NOMO-1 (cell line): ENCODE data around the gene NAV3.
A peak's percentile ranks its signal among the peaks of the same experiment; 100 is the strongest.

Experiments used
- DNase-seq, 2 experiments: peaks; one replicate each; lab custom pipeline; 2025; ENCODE audit not compliant: unreplicated experiment in 2 of 2; lab: John Stamatoyannopoulos, UW

Gene NAV3

GRCh38 chr12:78176643-78177042 lies 345.9 kb downstream of the NAV3 start:
- no peak for DNase-seq

GRCh38 chr12:78177298-78177697 lies 346.6 kb downstream of the NAV3 start:
- DNase-seq, result no peak

- no peak for DNase-seq
These were observed 348.7 kb downstream of the NAV3 start for GRCh38 chr12:78179346-78179745.

DNA sequence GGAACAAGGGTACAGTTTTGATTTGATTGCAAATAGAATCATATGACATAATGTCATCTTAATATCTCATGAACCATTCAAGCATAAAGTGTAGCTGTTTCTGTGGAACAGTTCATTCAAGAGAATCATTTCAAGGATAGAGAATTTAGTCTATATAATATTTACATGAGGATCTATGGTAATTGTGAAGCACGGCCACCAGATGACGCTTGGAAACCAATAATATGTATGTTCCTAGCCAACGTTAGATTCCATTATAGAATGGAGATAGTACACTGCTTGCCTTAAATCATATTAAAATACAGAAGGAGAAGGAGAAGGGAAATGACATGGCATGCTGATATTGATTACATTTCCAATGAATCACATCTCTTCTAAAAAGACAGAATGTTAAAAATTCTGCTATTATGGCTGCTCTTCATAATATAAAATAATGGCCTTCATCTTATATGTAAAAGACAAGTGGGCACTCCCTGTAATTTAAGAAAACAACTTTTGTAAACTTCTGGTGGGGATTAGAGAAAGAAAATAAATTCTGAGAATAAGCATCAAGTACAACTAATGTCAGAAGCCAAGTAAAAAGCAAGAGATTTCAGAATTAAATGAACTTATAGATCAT lies 351.0 kb downstream of the NAV3 start:
- DNase-seq, result peak in 1 of 2 experiments; percentile 14

GRCh38 chr12:78183824-78184223 lies 353.1 kb downstream of the NAV3 start:
- no peak for DNase-seq

- DNase-seq, result no peak
These were observed 354.4 kb downstream of the NAV3 start for GRCh38 chr12:78185109-78185508.

DNA sequence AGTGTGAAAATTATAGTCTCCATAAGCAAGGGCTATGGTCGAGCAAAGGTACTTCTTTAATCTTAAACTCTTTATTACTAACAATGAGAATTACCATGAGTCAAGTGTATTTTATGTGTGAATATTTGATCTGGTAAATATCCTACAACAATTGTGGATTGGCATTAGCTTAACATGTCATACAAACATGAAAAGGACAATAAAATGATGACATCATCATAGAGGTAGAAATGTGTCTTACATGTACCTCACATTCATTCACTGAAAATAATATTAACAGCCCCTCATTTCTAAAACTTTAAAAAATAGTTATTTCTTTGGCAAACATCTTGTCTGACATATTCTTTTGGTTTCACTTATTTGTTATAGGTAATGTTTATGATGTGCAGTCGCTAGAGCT lies 355.0 kb downstream of the NAV3 start:
- no peak for DNase-seq

DNA sequence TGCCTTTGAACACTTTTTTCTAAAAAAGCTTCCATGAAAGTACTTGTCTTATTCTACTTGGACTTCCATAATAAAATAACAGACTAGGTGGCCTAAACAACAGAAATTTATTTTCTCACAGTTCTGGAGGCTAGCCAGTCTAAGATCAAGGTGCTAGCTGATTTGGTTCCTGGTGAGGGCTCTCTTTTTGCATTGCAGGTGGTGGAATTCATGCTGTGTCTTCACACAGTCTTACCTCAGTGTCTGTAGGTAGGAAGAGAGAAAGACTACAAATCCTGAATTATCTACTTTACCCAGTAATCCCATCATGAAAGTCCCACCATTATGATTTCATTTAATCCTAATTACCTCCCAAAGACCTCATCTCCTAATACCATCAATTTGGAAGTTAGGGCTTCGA lies 356.0 kb downstream of the NAV3 start:
- no peak for DNase-seq

DNA sequence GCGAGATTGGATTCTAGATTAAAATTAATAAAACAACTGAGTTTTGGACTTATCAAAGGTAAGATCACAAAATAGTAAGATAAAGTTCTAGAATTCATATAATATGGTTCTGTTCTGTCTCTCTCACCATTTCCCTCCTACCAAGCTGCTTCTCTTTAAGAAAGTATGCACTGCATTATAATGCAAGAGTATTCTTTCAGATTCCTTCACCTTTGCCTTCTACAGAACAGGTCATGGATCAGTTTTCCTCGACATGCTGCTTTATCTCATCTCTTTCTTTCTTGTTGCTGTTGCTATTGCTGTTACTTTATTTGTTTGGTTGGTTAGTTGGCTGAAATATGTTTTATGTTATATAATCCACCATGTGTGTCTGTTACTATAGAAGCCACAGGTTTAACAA lies 357.0 kb downstream of the NAV3 start:
- no peak for DNase-seq

- no peak for DNase-seq
These were observed 359.0 kb downstream of the NAV3 start for GRCh38 chr12:78189656-78190055.

DNA sequence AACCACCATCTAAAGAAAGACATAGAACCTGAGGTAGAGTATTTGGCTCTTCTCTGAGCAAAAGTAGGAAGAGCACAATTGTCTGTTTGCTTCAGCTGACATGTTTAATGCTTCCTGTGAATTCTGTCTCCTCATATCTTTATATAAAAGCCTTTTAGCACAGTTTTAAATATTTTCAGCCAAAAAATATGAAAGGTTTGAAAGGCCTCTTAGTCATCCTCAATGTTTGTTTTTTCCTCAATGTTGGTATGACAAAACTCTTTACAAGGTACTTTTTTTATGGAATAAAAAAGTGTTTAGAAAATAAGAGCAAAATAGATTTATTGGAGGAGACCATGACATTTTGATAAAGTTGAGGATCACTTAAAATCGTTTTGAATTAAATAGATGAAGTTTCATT lies 360.9 kb downstream of the NAV3 start:
- DNase-seq, result no peak

DNA sequence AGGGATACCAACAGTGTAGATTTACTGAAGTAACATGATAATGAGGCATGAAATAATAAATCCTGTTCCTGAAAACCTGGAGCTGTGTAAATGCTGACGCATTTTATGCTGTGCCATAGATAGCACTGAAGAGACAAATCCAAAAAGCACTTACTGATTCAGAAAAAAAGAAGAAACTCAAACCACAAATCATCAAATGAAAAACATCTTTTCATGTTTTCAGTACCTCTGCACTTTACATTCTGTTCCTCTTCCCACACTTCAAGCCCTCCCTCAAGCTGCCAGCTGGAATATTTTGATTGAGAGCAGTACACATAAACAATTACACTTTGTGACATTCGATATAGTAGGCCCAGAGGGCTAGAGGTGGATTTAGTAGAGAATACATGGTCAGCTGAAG lies 362.3 kb downstream of the NAV3 start:
- DNase-seq, result no peak

DNA sequence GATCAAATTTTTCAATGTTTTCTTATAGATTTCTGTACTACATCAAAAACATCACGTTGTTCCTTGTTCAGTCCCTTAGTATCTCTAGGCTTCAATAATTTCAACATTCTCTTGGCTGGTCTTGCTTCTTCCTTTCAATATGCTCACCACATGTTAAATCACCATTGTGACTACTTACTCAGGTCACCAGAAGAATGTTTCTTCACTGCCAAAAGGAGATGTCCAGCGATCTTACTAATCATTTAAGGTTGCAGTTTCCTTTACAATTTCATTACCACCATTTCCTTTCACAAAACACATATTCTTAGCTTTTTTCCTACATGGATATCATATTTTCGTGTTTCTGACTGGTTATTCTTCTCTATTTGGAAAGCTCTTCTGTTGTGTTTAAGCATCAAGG lies 363.8 kb downstream of the NAV3 start:
- DNase-seq, result no peak

GRCh38 chr12:78198896-78199295 lies 368.2 kb downstream of the NAV3 start:
- DNase-seq, result no peak

- DNase-seq, result no peak
These were observed 369.2 kb downstream of the NAV3 start for GRCh38 chr12:78199926-78200325.

DNA sequence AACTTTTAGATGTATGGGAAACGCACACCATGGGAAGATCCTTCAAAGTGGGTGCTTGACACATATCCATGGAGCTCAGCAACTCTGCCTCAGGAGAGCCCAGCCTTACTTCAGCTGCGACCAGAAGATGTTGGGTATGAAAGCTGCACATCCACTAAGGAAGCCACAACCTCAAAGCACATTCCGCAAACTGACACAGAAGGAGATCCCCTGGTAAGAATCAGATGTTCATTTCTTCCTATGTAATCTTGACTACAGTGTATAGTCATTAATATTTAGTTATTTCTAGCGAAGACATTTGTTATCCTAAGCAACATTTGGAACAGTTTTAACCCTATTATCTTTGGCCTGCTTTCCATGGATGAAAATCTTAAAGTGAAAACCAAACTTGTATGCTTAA lies 374.2 kb downstream of the NAV3 start:
- DNase-seq, result no peak

- DNase-seq, result no peak
These were observed 377.4 kb downstream of the NAV3 start for GRCh38 chr12:78208092-78208491.

GRCh38 chr12:78209846-78210505 lies 379.3 kb downstream of the NAV3 start:
- DNase-seq, result no peak

DNA sequence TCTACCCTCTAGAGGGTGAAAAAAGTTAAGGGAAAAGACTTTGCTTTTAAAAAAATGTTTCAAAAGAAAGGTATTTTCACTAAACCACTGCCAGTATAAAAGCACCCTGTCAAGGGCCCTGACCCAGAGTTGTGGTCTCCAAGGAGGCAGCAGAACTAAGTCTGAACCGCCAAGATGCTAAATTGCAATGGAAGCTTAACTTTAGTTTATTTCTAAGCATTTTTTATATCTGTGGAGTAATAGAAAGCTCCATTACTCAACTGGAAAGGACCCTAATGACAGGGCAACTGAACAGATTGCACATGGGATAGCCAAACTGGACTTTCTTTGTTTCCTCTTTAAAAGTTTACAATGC lies 379.8 kb downstream of the NAV3 start:
- no peak for DNase-seq

GRCh38 chr12:78210894-78211302 lies 380.2 kb downstream of the NAV3 start:
- no peak for DNase-seq

DNA sequence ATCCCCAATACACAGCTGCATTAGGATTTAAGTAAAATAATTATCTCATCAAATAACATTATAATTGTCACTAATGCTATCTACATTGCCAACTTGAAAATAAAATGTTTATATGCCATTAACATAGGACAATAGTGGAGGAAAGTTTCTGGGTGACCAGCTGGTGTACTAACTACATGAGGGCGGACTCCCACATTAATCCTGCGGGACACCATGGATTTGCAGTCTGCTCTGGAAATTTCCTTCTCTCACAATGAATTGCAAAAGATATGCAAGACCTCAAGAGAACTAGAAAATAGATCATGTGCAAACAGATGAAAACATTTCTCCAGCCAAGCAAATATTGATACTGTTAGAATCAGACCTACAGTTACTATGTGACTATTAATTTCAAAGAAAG lies 390.1 kb downstream of the NAV3 start:
- no peak for DNase-seq

- DNase-seq, result no peak
These were observed 393.5 kb downstream of the NAV3 start for GRCh38 chr12:78224154-78224553.

DNA sequence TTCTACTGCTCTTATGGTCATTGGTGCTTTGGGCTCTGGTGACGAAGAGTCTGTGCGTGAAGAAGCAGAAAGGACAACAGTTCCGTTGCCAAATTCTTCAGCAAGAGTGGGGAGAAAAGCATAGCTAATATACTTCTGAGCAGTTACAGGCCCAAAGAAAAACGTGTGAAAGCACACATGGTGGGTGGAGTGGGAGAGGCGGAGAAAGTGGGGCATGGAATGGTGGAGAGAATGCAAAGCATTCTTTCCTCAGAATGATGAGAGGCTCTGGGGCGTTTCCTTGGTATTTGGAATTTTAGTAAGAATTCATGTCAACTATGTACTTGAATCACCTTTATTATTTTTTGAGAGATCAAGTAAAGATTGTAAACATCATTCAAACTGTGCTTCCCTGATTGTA lies 396.1 kb downstream of the NAV3 start:
- DNase-seq, result no peak
